Endothelial cell of hepatic sinusoid (primary cell): ENCODE measurements around the gene ATP1A4.

Experiments used
- in situ Hi-C: cut with HindIII; loops from 2 replicates; pipeline ENCODE4 v1.10.0; 2017; ENCODE audit warnings: low sequenced_read_pairs

Gene ATP1A4

DNA sequence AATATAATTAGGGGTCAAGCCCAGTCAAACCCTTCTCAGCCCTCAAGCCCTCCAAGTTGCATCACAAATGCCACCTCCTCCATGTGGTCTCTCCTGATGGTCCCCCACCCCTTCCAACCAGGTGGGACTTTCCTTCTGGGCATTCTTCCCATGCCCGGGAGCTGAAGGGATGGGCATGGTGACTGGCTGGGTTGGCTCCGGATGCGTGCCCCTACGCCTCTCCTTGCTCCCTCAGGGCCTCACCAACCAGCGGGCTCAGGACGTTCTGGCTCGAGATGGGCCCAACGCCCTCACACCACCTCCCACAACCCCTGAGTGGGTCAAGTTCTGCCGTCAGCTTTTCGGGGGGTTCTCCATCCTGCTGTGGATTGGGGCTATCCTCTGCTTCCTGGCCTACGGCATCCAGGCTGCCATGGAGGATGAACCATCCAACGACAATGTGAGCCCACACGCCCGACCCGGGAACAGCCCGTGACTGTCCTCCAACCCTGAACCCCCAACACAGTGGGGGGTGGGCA is 28.4 kb upstream of the ATP1A4 start:
- in situ Hi-C loops, result no loop called here

DNA sequence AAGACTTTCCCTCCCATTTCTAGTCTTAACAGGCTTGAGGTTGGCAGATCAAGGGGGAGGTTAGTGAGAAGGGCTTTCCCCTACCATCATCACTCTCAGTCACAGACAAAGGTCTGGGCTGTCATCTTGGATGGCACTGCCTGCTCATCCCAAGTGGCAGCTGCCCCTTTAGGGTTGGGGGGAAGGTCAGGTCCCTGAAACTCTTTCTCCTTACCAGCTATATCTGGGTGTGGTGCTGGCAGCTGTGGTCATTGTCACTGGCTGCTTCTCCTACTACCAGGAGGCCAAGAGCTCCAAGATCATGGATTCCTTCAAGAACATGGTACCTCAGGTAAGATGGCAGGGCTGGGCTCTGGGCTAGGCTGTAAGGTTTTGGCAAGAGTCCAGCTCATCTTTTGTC is 27.7 kb upstream of the ATP1A4 start:
- in situ Hi-C loops, result no loop called here

DNA sequence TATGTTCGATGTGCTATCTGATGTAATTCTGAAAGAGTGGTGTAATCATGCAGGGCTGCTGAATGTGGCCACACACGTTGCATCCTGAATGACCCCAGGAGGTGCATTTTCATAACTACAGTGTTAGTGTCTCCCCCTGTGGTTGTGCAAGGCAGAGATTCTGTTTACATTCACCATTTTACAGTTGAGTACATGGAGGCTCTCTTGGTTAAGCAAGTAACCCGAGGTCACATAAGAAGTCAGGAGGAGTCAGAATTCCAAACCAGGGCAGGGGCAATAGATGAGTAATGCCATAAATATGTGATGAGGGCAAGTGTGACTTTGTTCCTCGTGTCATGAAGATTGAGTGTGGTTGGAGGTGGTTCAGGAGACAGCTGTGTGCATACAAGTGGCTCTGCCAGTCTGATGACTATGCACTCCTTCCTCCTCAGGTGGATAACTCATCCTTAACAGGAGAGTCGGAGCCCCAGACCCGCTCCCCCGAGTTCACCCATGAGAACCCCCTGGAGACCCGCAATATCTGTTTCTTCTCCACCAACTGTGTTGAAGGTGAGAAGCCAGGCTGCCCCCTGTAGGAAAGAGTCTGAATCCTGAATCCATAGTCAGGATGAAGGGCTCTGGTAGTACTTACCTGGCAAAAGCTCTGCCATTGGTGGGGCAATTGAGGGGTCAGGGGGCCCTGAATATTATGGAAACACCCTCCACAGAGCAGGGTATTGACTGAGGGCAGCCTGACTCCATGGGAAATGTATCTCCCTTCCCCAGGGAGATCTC is 26.5 kb upstream of the ATP1A4 start:
- in situ Hi-C loops, result loop anchor here (5.0 kb wide), 1 partner anchor 58 kb away; no protein-coding TSS in a partner anchor

DNA sequence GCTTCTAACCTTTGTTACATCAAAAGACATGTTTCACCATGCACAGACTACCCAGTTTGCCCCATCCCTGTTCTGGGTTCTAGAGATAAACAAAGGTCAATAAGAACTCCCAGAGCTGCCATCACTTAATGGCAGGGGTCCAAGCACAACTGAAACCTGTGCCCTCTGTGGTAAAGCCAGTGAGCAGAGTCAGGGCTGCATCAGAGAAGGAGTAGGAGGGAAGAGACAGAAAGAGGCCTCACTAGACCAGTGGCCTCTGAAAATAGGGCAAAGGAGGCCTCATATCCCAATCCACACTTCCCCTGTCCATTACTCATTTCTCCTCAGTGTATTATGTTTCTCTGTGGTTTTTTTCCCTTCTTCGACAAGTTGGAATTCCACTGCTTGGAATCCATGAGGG is 25.7 kb upstream of the ATP1A4 start:
- in situ Hi-C loops, result loop anchor here (5.0 kb wide), 1 partner anchor 58 kb away; no protein-coding TSS in a partner anchor

DNA sequence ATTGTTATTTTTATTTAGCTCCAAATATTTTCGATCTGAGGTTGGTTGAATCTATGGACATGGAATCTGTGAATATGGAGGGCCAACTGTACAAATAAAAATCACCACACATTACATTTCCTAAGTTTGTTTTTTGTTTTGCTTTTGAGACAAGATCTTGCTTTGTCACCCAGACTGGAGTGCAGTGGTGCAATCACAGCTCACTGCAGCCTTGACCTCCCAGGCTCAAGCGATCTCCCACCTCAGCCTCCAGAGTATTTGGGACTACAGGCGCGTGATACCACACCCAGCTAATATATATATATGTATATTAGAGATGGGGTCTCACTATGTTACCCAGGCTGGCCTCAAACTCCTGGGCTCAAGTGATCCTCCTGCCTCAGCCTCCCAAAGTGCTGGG is 25.1 kb upstream of the ATP1A4 start:
- in situ Hi-C loops, result loop anchor here (5.0 kb wide), 1 partner anchor 59 kb away; no protein-coding TSS in a partner anchor

DNA sequence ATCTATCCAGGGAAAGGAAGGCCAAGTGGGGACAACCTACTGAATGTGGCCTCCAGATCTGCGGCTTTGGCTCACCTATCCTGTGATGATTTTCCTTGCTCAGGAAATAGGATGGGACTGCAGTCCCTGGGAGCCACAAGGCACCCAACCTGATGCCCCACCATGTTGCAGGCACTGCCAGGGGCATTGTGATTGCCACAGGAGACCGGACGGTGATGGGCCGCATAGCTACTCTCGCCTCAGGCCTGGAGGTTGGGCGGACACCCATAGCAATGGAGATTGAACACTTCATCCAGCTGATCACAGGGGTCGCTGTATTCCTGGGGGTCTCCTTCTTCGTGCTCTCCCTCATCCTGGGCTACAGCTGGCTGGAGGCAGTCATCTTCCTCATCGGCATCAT is 24.0 kb upstream of the ATP1A4 start:
- in situ Hi-C loops, result loop anchor here (5.0 kb wide), 1 partner anchor 60 kb away; no protein-coding TSS in a partner anchor

DNA sequence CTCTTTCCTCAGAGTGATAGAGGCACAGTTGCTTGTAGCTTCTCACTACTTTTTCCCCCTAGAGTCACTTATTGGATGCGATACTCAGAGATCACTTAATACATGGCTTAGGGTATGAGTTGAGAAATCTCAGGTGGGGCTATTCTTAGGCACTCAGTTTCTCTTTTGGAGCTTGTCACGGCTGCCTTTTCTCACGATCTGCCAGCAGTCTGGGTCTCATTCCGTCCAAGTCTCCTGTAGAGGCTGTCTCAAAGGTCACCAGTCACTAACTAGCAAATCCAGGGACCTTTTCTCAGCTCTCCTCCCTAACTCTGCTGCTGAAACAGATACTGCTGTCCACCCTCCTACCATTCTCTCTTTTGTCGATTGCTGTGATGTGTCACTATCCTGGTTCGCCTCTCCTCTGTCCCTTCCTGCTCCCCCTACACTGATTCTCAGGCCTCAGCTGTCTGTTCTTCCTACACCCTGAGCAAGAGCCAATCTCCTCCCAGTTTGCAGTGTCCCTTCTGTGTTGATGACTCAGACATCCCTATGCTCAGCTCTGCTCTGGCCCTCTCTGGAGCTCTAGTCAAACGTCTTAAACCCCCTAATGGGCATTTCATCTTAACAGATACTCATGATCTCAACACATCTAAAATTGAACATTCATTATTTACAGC is 23.4 kb upstream of the ATP1A4 start:
- in situ Hi-C loops, result loop anchor here (5.0 kb wide), 1 partner anchor 61 kb away; no protein-coding TSS in a partner anchor

DNA sequence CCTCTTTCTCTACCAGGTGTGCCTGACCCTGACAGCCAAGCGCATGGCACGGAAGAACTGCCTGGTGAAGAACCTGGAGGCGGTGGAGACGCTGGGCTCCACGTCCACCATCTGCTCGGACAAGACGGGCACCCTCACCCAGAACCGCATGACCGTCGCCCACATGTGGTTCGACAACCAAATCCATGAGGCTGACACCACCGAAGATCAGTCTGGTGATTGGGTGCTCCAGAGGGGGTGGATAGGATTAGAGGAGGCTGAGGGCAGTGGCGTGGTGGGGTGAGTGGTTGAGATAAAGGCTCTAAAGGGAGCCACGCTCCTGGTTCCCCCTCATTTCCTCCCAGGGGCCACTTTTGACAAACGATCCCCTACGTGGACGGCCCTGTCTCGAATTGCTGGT is 22.8 kb upstream of the ATP1A4 start:
- in situ Hi-C loops, result loop anchor here (5.0 kb wide), 1 partner anchor 61 kb away; no protein-coding TSS in a partner anchor

DNA sequence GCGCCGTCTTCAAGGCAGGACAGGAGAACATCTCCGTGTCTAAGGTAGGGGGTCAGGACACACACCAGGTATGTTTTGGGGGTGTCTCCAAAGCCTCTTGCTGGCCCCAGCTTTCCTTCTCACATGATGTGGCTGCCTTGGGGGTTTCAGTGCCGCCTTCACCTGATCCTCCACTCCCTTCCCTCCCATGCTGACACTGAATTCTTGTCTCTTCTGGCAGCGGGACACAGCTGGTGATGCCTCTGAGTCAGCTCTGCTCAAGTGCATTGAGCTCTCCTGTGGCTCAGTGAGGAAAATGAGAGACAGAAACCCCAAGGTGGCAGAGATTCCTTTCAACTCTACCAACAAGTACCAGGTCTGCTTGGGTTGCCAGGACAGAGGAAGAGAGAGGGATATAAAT is 22.4 kb upstream of the ATP1A4 start:
- in situ Hi-C loops, result loop anchor here (5.0 kb wide), 1 partner anchor 62 kb away; no protein-coding TSS in a partner anchor

DNA sequence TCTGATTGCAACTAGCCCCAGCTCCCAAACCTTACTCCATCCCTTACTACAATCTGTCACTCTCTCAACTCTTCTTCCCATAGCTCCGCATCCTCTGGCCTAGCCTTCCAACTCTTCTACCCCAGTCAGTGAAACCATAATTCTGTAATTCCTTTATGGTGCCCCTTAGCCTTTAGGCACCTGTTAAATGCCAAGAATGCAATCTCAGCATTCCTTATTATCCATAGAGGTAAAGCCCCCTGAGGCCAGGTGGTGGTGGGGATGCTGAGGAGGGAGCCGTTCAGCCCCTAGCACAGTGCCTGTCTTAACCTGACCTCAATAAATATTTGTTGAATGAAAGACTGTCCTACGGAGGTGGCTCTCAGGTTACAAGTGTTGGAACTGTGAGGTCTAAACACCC is 21.8 kb upstream of the ATP1A4 start:
- in situ Hi-C loops, result loop anchor here (5.0 kb wide), 1 partner anchor 62 kb away; no protein-coding TSS in a partner anchor

DNA sequence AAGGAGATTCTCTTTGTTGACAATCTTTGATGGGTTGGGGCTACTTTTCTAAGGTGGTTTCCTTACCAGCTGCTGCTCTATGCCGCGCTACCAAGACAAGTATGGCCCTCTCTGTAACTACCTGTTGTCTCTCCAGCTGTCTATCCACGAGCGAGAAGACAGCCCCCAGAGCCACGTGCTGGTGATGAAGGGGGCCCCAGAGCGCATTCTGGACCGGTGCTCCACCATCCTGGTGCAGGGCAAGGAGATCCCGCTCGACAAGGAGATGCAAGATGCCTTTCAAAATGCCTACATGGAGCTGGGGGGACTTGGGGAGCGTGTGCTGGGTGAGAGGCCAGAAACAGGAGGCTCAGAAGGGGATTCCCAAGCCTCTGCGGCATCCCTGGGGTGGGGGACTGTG is 21.4 kb upstream of the ATP1A4 start:
- in situ Hi-C loops, result loop anchor here (5.0 kb wide), 3 partner anchors 43 to 97 kb away; no protein-coding TSS in a partner anchor

DNA sequence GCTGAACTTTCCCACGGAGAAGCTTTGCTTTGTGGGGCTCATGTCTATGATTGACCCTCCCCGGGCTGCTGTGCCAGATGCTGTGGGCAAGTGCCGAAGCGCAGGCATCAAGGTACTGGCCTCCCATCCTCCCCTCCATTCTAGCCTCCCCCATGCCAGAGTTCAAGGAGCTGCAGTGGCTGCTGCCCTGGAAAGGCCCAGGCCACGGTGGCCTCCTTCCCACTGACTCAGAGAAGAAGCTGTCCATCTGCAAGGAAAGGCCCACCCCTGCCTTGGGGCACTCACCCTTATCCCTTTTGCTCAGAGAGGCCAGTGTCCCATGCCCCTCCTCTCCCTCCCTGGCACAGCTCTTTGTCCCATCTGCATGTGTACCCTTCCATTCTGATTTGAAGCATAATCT is 20.9 kb upstream of the ATP1A4 start:
- in situ Hi-C loops, result loop anchor here (5.0 kb wide), 2 partner anchors 43 to 97 kb away; no protein-coding TSS in a partner anchor

DNA sequence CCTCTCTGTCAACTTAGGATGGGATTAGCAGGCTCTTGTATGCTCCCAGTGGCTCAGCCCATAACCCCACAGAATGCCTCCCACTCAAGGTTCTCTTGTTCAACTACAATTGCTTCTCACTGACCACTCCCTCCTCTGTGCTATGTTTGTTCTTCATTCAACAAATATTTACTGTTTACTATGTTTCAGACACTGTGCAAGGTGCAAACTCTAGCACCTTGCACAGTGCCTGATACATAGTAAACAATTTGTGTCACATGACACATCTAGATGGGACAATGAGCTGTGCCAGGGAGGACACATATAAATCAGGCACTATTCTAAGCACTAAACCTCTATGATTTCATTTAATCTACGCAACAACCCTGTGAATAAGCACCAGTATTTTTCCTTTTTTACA is 20.5 kb upstream of the ATP1A4 start:
- in situ Hi-C loops, result loop anchor here (5.0 kb wide), 2 partner anchors 44 to 96 kb away; no protein-coding TSS in a partner anchor

DNA sequence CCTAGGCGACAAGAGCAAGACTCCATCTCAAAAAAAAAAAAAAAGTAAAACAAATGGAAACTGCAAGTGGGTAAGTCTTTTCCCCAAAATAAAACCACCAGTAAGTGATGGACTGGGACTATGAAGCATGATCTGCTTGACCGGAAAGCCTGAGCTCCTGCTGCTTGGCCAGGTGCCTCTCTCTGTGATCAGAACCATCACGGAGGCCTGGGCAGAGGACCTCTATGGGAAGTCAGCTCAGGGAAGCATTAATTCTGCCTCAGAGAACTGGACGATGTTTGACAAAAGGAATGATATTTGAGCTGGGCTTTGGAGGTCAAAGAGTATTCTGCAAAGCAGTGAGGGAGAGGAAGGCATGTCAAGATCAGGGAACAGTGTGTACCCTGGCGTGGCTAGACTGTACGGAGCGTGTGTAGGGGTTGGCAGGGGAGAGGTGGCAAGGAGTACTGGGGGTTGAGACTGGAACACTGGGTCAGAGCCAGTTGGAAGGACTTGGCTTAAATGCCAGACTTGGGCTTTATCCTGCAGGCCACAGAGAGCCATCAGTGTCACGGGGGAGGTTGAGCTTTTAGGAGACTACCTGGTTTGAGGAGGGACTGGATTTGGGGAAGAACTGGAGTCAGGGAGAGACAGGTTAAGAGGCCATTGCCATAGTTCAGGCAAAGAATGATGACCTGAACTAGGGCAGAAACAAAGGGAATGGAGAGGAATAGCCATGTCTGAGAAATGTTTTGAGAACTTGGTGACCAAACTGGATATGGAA is 19.4 kb upstream of the ATP1A4 start:
- in situ Hi-C loops, result loop anchor here (5.0 kb wide), 2 partner anchors 45 to 95 kb away; no protein-coding TSS in a partner anchor

DNA sequence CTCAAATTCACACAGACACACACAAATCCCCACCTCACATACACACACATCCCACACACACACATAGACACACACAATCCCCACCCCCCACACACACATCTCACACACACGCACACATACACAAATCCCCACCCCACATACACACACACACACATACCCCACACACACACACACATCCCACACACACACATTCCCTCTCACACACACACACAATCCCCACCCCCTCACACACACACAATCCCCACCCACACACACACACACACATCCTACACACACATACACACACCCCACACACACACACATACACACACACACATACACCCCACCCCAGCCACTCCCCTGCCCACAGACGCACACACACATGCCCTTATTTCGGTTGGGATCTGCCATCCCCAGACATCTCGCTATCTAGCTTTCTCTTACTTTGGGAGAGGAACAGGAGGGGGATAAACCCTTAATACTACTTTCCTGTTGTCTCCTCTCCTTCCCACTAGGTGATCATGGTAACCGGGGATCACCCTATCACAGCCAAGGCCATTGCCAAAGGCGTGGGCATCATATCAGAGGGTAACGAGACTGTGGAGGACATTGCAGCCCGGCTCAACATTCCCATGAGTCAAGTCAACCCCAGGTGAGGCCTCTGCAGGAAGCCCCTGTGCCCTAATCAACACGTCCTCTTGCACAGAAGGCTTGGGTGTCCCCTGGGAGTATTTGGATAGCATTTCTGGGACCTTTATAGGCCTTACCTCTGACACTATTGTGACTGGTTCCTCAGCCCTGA is 17.2 kb upstream of the ATP1A4 start:
- in situ Hi-C loops, result loop anchor here (5.0 kb wide), 2 partner anchors 47 to 93 kb away; no protein-coding TSS in a partner anchor

DNA sequence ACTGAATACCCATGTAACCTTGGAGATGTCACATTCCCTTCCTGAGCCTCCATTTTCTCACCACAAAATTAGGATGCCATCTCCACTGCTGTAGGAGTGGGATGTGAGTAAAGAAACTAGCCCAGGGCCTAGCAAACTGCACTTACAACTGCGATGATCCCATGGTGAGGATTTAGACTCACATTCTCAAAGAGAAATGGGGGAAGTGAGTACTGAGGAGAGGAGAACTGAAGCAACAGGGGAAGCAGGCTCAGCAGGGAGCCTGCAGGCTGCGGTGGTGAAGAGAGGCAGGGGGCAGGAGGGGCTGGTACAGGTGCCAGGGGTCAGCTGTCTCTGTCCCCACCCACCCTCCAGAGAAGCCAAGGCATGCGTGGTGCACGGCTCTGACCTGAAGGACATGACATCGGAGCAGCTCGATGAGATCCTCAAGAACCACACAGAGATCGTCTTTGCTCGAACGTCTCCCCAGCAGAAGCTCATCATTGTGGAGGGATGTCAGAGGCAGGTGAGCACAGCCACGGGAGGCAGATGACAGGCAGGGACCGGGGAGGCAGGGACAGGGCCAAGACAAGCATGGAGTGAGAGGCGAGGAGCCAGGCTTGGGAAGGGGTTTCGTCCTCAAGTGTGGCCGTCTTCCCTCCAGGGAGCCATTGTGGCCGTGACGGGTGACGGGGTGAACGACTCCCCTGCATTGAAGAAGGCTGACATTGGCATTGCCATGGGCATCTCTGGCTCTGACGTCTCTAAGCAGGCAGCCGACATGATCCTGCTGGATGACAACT is 16.4 kb upstream of the ATP1A4 start:
- in situ Hi-C loops, result loop anchor here (5.0 kb wide), 2 partner anchors 48 to 92 kb away; no protein-coding TSS in a partner anchor

DNA sequence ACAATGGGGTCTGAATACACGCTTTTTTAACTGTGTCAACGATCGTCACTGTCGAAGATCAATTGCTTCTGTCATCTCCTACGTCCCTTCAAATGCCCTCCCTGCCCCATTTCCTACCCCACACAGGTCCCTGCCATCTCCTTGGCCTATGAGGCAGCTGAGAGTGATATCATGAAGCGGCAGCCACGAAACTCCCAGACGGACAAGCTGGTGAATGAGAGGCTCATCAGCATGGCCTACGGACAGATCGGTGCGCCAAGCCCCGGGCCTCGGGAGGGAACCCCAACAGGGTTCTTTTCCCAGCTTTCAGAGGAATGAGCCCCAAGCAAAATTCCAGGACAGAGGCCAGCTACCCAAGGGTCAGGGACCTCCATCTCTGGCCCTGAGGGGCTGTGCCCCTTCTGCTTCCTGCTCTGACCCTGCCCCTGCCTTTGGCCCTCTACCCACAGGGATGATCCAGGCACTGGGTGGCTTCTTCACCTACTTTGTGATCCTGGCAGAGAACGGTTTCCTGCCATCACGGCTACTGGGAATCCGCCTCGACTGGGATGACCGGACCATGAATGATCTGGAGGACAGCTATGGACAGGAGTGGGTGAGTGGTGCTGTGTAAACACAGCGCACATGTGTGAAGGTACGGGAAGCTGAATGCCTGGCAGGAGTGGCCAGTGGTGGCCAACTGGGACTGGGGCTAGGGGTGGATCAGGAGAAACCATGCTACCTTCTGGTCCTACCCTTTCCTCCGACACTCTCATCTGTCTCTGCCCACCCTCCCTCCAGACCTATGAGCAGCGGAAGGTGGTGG is 15.1 kb upstream of the ATP1A4 start:
- in situ Hi-C loops, result no loop called here

DNA sequence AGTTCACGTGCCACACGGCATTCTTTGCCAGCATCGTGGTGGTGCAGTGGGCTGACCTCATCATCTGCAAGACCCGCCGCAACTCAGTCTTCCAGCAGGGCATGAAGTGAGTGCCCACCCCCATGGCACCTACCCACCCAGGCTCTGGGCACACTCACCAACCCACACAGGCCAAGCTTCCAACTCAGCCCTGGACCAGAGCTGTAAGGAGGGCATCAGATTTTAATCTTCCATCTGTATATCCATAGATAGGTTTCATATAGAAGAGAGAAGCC is 14.5 kb upstream of the ATP1A4 start:
- in situ Hi-C loops, result no loop called here
